Suppressor macrophage treated with lipopolysaccharide for 1 hour (primary cell): ENCODE measurements around the gene C11orf91.
A peak's percentile ranks its signal among the peaks of the same experiment; 100 is the strongest.

Experiments
- DNase-seq, 3 donors: peaks; one replicate each; pipeline ENCODE4 v3.0.0-alpha.2; 2020 to 2022

C11orf91 gene

GRCh38 chr11:33695051-33695566, 5.5 kb downstream of the C11orf91 start:
- DNase-seq, result no peak

- DNase-seq, result peak; percentile 39 to 45 (median 43)
Observed at GRCh38 chr11:33694346-33695050, 6.1 kb downstream of the C11orf91 start.

- no peak for DNase-seq
Observed at GRCh38 chr11:33692541-33692940, 8.1 kb downstream of the C11orf91 start.

GRCh38 chr11:33692013-33692504, 8.6 kb downstream of the C11orf91 start:
- peak; percentile 57 to 65 (median 58) for DNase-seq

- no peak for DNase-seq
Observed at GRCh38 chr11:33691066-33691864, 9.4 kb downstream of the C11orf91 start.

GRCh38 chr11:33690290-33691065, 10.1 kb downstream of the C11orf91 start:
- peak; percentile 53 to 87 (median 80) for DNase-seq

GRCh38 chr11:33689501-33689900, 11.1 kb downstream of the C11orf91 start:
- DNase-seq, result no peak

- DNase-seq, result no peak
Observed at GRCh38 chr11:33689085-33689484, 11.5 kb downstream of the C11orf91 start.

GRCh38 chr11:33687733-33688479, 12.7 kb downstream of the C11orf91 start:
- DNase-seq, result peak; percentile 59 to 64 (median 61)

GRCh38 chr11:33685082-33685481, 15.5 kb downstream of the C11orf91 start:
- DNase-seq, result no peak

- DNase-seq, result no peak
Observed at GRCh38 chr11:33684003-33684706, 16.5 kb downstream of the C11orf91 start.

- no peak for DNase-seq
Observed at GRCh38 chr11:33682446-33682845, 18.2 kb downstream of the C11orf91 start.

GRCh38 chr11:33682019-33682418, 18.6 kb downstream of the C11orf91 start:
- DNase-seq, result no peak

GRCh38 chr11:33678616-33679015, 22.0 kb downstream of the C11orf91 start:
- DNase-seq, result peak in 1 of 3 donors; percentile 38

- DNase-seq, result no peak
Observed at GRCh38 chr11:33674035-33674814, 26.4 kb downstream of the C11orf91 start.

- DNase-seq, result no peak
Observed at GRCh38 chr11:33672273-33672672, 28.4 kb downstream of the C11orf91 start.

- peak in 1 of 3 donors; percentile 7 for DNase-seq
Observed at GRCh38 chr11:33670250-33671011, 30.2 kb downstream of the C11orf91 start.

- no peak for DNase-seq
Observed at GRCh38 chr11:33669598-33670249, 30.9 kb downstream of the C11orf91 start.

GRCh38 chr11:33668951-33669596, 31.6 kb downstream of the C11orf91 start:
- no peak for DNase-seq
